PC-9 (cell line): ENCODE results near the gene CPVL. TPM values are rescaled to one million over a fixed set of nuclear protein-coding genes. Genes with fewer than 3 reads are reported as not detected.

Source experiments
- BruUV-seq: library from RNA; stranded (reverse); fragments of 400-500 nt; replicated peaks from 2 replicates; lab custom pipeline; 2021; lab: Mats Ljungman, UMichigan
- CTCF ChIA-PET: fragments of 300-600 bp; sonication (Branson Sonifier 250); formaldehyde crosslinking; loops from one replicate; lab custom pipeline; 2022; ENCODE audit warnings: antibody characterized with exemption; lab: Charles Lee
- POLR2A ChIA-PET: fragments of 300-600 bp; sonication (Branson Sonifier 250); formaldehyde crosslinking; loops from one replicate; lab custom pipeline; 2022; ENCODE audit warnings: antibody characterized with exemption; ENCODE audit not compliant: unreplicated experiment; lab: Charles Lee
- DNase-seq, 2 experiments: peaks; one replicate each; pipeline versions ENCODE4 v3.0.0 to v3.0.0-alpha.2; 2015 to 2022; ENCODE audit warnings: mixed read lengths in 1 of 2
- H2AFZ ChIP-seq: fragments of 200-600 bp; sonication (generic); 2 replicates; pipeline ENCODE4 v1.8.1; 2017; ENCODE audit warnings: antibody characterized with exemption
- H3F3A ChIP-seq: fragments of 200-600 bp; sonication (generic); 2 replicates; pipeline ENCODE4 v1.8.1; 2017; ENCODE audit warnings: antibody characterized with exemption, mild to moderate bottlenecking, low read depth; ENCODE audit not compliant: insufficient read depth
- H3K27ac ChIP-seq: fragments of 200-600 bp; sonication (generic); 2 replicates; pipeline ENCODE4 v1.6.1; 2016; ENCODE audit warnings: mixed run types
- H3K27me3 ChIP-seq: fragments of 200-600 bp; sonication (generic); 2 replicates; pipeline ENCODE4 v1.6.1; 2016; ENCODE audit warnings: low read depth, mixed run types; ENCODE audit not compliant: insufficient read depth
- H3K36me3 ChIP-seq: fragments of 200-600 bp; sonication (generic); 2 replicates; pipeline ENCODE4 v1.6.1; 2016; ENCODE audit warnings: low read depth, mixed run types
- H3K4me1 ChIP-seq: fragments of 200-600 bp; sonication (generic); replicated peaks from 2 replicates; pipeline ENCODE4 v1.6.1; 2016; ENCODE audit warnings: mixed run types; ENCODE audit not compliant: insufficient read depth
- H3K4me2 ChIP-seq: fragments of 200-600 bp; sonication (generic); 2 replicates; pipeline ENCODE4 v1.6.1; 2017; ENCODE audit warnings: mixed run types
- H3K4me3 ChIP-seq: fragments of 200-600 bp; sonication (generic); 2 replicates; pipeline ENCODE4 v1.6.1; 2016; ENCODE audit warnings: mixed run types
- H3K79me2 ChIP-seq: fragments of 200-600 bp; sonication (generic); 2 replicates; pipeline ENCODE4 v1.6.1; 2017; ENCODE audit warnings: low read depth, mixed run types
- H3K9me2 ChIP-seq: fragments of 200-600 bp; sonication (generic); 2 replicates; pipeline ENCODE4 v1.8.1; 2017; ENCODE audit warnings: mild to moderate bottlenecking; ENCODE audit not compliant: insufficient read depth
- H3K9me3 ChIP-seq: fragments of 200-600 bp; sonication (generic); 2 replicates; pipeline ENCODE4 v1.8.1; 2016; ENCODE audit warnings: low read depth; ENCODE audit not compliant: insufficient read depth
- H4K20me1 ChIP-seq: fragments of 200-600 bp; sonication (generic); 2 replicates; pipeline ENCODE4 v1.8.1; 2017; ENCODE audit not compliant: insufficient read depth
- EZH2 ChIP-seq: fragments of 200-600 bp; sonication (generic); IDR thresholded peaks from 2 replicates; pipeline ENCODE4 v1.8.0; 2017; ENCODE audit warnings: antibody characterized with exemption, low read depth
- intact Hi-C: fragments of 100-400 bp; cut with micrococcal nuclease; formaldehyde crosslinking; loops from one replicate; pipeline ENCODE4 v1.10.0; 2022; ENCODE audit not compliant: unreplicated experiment
- total RNA-seq: library from RNA; stranded (reverse); gene quantifications from 2 replicates; pipeline ENCODE4 v1.2.3, GENCODE V29; 2021
- TF ChIP-seq, protein P1 (sequence below): fragments of 200-600 bp; sonication (generic); conservative IDR thresholded peaks from 2 replicates; pipeline ENCODE4 v1.6.1; 2017; ENCODE audit warnings: mixed run types, antibody characterized with exemption, mild to moderate bottlenecking, moderate library complexity

The CPVL gene
- total RNA-seq, 1 experiment from 2014 or later = not detected

DNA sequence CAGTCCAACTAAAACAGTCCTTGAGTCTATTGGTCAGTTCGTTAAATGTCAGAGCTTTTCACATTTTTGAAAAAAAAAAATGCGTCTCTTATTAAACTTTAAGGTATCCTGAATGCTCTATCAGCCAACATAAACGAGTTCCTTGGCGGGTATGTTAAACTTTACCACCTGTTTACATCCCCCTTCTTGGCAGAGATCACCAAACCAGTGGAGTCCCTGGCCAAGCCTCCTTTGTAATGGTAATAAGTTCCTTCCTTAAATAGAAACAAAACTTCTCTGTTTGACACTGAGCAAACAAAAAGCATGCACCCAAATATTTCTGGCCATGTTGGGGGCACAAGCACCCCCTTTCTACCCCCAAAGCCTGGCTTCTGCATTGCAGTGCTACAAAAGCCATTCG is 191.4 kb downstream of the CPVL start:
- DNase-seq = no peak
- Histone ChIP-seq H3K9me2 (no peaks in the 10 kb centered on the region), H3F3A (no peaks in the 10 kb centered on the region), H3K4me2 (no peak overlapping the region), H3K36me3 (no peaks in the 10 kb centered on the region), H4K20me1 (no peaks in the 10 kb centered on the region), H3K4me3 (no peak overlapping the region), H3K27me3 (0 out of 2 replicates have a peak, but pooled peaks cover 6% of the 10 kb centered on the region), H3K4me1 (peaks cover 3% of the 10 kb centered on the region), H3K27ac (no peak overlapping the region), H3K9me3 (peaks cover 5% of the 10 kb centered on the region; the same call in 1 of the 2 replicates), H2AFZ (no peak overlapping the region), H3K79me2 (no peaks in the 10 kb centered on the region)
- POLR2A ChIA-PET = no interaction called here
- CTCF ChIA-PET = no interaction called here
- BruUV-seq = no TSS peak
- TF ChIP-seq EZH2 = no peak
- TF ChIP-seq, protein P1, sequence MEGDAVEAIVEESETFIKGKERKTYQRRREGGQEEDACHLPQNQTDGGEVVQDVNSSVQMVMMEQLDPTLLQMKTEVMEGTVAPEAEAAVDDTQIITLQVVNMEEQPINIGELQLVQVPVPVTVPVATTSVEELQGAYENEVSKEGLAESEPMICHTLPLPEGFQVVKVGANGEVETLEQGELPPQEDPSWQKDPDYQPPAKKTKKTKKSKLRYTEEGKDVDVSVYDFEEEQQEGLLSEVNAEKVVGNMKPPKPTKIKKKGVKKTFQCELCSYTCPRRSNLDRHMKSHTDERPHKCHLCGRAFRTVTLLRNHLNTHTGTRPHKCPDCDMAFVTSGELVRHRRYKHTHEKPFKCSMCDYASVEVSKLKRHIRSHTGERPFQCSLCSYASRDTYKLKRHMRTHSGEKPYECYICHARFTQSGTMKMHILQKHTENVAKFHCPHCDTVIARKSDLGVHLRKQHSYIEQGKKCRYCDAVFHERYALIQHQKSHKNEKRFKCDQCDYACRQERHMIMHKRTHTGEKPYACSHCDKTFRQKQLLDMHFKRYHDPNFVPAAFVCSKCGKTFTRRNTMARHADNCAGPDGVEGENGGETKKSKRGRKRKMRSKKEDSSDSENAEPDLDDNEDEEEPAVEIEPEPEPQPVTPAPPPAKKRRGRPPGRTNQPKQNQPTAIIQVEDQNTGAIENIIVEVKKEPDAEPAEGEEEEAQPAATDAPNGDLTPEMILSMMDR = no peak
- intact Hi-C loops = no loop called here

DNA sequence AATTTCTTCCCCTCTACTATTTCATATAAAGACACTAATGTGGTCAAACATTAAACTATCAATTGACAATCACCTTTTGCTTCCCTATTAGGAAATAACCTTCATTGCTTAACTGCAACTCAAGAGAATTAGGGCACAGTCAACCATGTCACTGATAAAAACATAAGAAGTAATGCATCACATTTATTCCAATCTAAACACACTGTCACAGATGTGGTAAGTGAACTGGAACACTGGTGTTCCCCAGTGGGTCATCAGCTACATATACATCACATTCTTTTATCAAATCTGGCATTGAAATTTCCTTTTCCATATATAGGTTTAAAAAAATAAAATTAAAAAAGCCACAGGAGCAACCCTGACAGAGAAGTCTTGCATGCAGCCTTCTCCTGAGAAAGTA is 191.9 kb downstream of the CPVL start:
- CTCF ChIA-PET = no interaction called here
- DNase-seq = no peak
- POLR2A ChIA-PET = no interaction called here
- Histone ChIP-seq H3K4me2 (no peak overlapping the region), H3K9me3 (peaks cover 5% of the 10 kb centered on the region; the same call in 1 of the 2 replicates), H4K20me1 (no peaks in the 10 kb centered on the region), H3K27me3 (0 out of 2 replicates have a peak, but pooled peaks cover 6% of the 10 kb centered on the region), H3F3A (no peaks in the 10 kb centered on the region), H3K36me3 (no peaks in the 10 kb centered on the region), H3K27ac (no peak overlapping the region), H3K9me2 (no peaks in the 10 kb centered on the region), H3K4me1 (no peaks in the 10 kb centered on the region), H2AFZ (no peak overlapping the region), H3K4me3 (no peak overlapping the region), H3K79me2 (no peaks in the 10 kb centered on the region)
- no TSS peak for BruUV-seq
- intact Hi-C loops = no loop called here
- TF ChIP-seq, protein P1 = no peak
- TF ChIP-seq EZH2 = no peak

DNA sequence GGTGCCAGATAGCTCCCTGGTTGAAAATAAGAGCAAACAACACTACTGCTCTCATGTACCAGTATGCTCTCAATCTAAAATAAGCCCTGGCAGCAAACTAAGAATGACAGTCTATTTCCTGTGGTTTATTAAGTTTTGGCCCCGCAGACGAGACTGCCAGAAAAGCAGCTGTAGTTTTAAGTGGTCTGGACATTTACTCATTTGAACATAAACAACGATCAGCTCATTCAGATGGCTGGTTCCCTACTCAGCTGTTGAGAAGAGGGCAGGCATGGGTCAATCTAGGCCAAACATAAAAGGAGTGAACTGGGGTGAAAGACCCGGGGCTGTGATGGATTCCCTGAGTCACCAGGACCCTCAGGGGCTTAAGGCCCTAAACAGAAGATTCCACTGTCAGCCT is 192.7 kb downstream of the CPVL start:
- no TSS peak for BruUV-seq
- intact Hi-C loops = no loop called here
- no peak for TF ChIP-seq EZH2
- TF ChIP-seq, protein P1 = no peak
- H3K4me2 ChIP-seq = no peak overlapping the region
- no peak for DNase-seq
- no peak overlapping the region for H3K27ac ChIP-seq
- ChIA-PET POLR2A (no interaction called here), CTCF (no interaction called here)
- no peaks in the 10 kb centered on the region for H3K79me2 ChIP-seq
- H3K4me3 ChIP-seq = no peak overlapping the region
- H2AFZ ChIP-seq = no peak overlapping the region
- 0 out of 2 replicates have a peak, but pooled peaks cover 6% of the 10 kb centered on the region for H3K27me3 ChIP-seq
- H3K36me3 ChIP-seq = no peaks in the 10 kb centered on the region
- H4K20me1 ChIP-seq = no peaks in the 10 kb centered on the region
- H3K4me1 ChIP-seq = no peaks in the 10 kb centered on the region
- no peaks in the 10 kb centered on the region for H3K9me2 ChIP-seq
- peaks cover 5% of the 10 kb centered on the region; the same call in 1 of the 2 replicates for H3K9me3 ChIP-seq
- H3F3A ChIP-seq = no peaks in the 10 kb centered on the region

Other genes starting within 250 kb of the CPVL start
- gene TRIL, start 188.2 kb downstream of the CPVL start, total RNA-seq = not detected in 2 replicates
- not detected in 2 replicates for gene CHN2, start 48.2 kb upstream of the CPVL start, total RNA-seq